HFFc6 (cell line): ENCODE data around the gene MAPKAPK3. TPM values are rescaled to one million over a fixed set of nuclear protein-coding genes. Genes with fewer than 3 reads are reported as not detected.

ENCODE experiments used
- DNase-seq: peaks from one replicate; pipeline ENCODE4 v3.0.0-alpha.2; 2018
- H3K27ac Mint-ChIP-seq: 2 replicates; pipeline ENCODE4 v1.8.0; 2020; ENCODE audit warnings: mild to moderate bottlenecking, mixed read lengths
- H3K27me3 Mint-ChIP-seq: 2 replicates; pipeline ENCODE4 v1.8.0; 2021; ENCODE audit warnings: mild to moderate bottlenecking, moderate library complexity, mixed read lengths; ENCODE audit not compliant: insufficient read depth
- H3K36me3 Mint-ChIP-seq: 2 replicates; pipeline ENCODE4 v1.8.0; 2021; ENCODE audit warnings: low read depth, mixed read lengths
- H3K4me1 Mint-ChIP-seq: 2 replicates; pipeline ENCODE4 v1.8.0; 2020; ENCODE audit warnings: low read depth, mixed read lengths
- H3K4me3 Mint-ChIP-seq: 2 replicates; pipeline ENCODE4 v1.8.0; 2020; ENCODE audit warnings: mild to moderate bottlenecking, moderate library complexity, mixed read lengths
- H3K9me3 Mint-ChIP-seq: 2 replicates; pipeline ENCODE4 v1.8.0; 2020; ENCODE audit warnings: mild to moderate bottlenecking, mixed read lengths
- CTCF ChIP-seq: fragments of 200-600 bp; sonication (generic); IDR thresholded peaks from 2 replicates; pipeline ENCODE4 v1.5.0; 2021; ENCODE audit warnings: antibody characterized with exemption, mild to moderate bottlenecking
- total RNA-seq, 6 experiments: library from RNA; stranded (reverse); fragmentation: NEBNext Ultra II Directional; extraction: Animal tissue kit (Norgen Biotek cat#: 25700); gene quantifications; 2 replicates in 1 of 6; 3 replicates in 5 of 6; pipeline ENCODE4 v1.2.3, GENCODE V29; 2021

The MAPKAPK3 gene
- total RNA-seq, 6 experiments from 2014 or later = 60.5 to 65.5 (median 62.8) TPM

- Mint-ChIP-seq H3K9me3 (no peaks in the 10 kb centered on the region), H3K36me3 (no peaks in the 10 kb centered on the region), H3K27ac (no peak overlapping the region), H3K27me3 (no peaks in the 10 kb centered on the region; the same call in 1 of the 2 replicates), H3K4me3 (no peak overlapping the region), H3K4me1 (peaks cover 69% of the 10 kb centered on the region)
- no peak for DNase-seq
- TF ChIP-seq CTCF = peak; percentile 34; the same call in 1 of the 2 replicates
Observed at GRCh38 chr3:50630877-50631276, 13.9 kb downstream of the MAPKAPK3 start.

- H3K9me3 Mint-ChIP-seq = no peaks in the 10 kb centered on the region
- peak overlapping the region; percentile 58 for H3K27ac Mint-ChIP-seq
- peaks cover 67% of the 10 kb centered on the region for H3K4me1 Mint-ChIP-seq
Observed at GRCh38 chr3:50632450-50632849, 15.5 kb downstream of the MAPKAPK3 start.

GRCh38 chr3:50633230-50633790 lies 16.4 kb downstream of the MAPKAPK3 start:
- H3K27ac Mint-ChIP-seq = no peak overlapping the region
- H3K9me3 Mint-ChIP-seq = no peaks in the 10 kb centered on the region
- DNase-seq = no peak
- no peaks in the 10 kb centered on the region for H3K36me3 Mint-ChIP-seq
- H3K27me3 Mint-ChIP-seq = no peaks in the 10 kb centered on the region
- peaks cover 67% of the 10 kb centered on the region for H3K4me1 Mint-ChIP-seq
- H3K4me3 Mint-ChIP-seq = no peak overlapping the region
- TF ChIP-seq CTCF = no peak

More at GRCh38 chr3:50632450-50632849, 15.5 kb downstream of the MAPKAPK3 start:
- peak; percentile 58 for DNase-seq
- no peak for TF ChIP-seq CTCF
- Mint-ChIP-seq H3K4me3 (peak overlapping the region; percentile 40), H3K36me3 (no peaks in the 10 kb centered on the region), H3K27me3 (no peaks in the 10 kb centered on the region; the same call in 1 of the 2 replicates)

GRCh38 chr3:50635066-50635465 lies 18.1 kb downstream of the MAPKAPK3 start:
- no peaks in the 10 kb centered on the region for H3K9me3 Mint-ChIP-seq
- TF ChIP-seq CTCF = no peak
- H3K4me3 Mint-ChIP-seq = no peak overlapping the region
- no peak for DNase-seq
- H3K27me3 Mint-ChIP-seq = no peaks in the 10 kb centered on the region
- H3K27ac Mint-ChIP-seq = no peak overlapping the region
- H3K36me3 Mint-ChIP-seq = no peaks in the 10 kb centered on the region
- peaks cover 70% of the 10 kb centered on the region for H3K4me1 Mint-ChIP-seq

- Mint-ChIP-seq H3K36me3 (peaks cover 5% of the 10 kb centered on the region; the same call in 1 of the 2 replicates), H3K4me3 (no peak overlapping the region), H3K9me3 (no peaks in the 10 kb centered on the region), H3K27me3 (peaks cover 2% of the 10 kb centered on the region; the same call in 1 of the 2 replicates), H3K27ac (no peak overlapping the region), H3K4me1 (peaks cover 51% of the 10 kb centered on the region)
- TF ChIP-seq CTCF = no peak
- DNase-seq = no peak
Observed at GRCh38 chr3:50637011-50637410, 20.1 kb downstream of the MAPKAPK3 start.
